Mammary epithelial cell (primary cell): ENCODE data around the gene ATP5F1E.

Experiments used
- CTCF ChIP-seq, 2 donors: IDR thresholded peaks in 1 of 2; conservative IDR thresholded peaks in 1 of 2; 2 replicates each; pipeline ENCODE4 v1.5.1; 2011 to 2012; ENCODE audit warnings: inconsistent platforms in 2 of 2, low read length in 2 of 2, mild to moderate bottlenecking in 2 of 2, control low read depth in 1 of 2, low read depth in 1 of 2; ENCODE audit not compliant: insufficient read depth in 1 of 2; ENCODE audit errors: extremely low read depth in 1 of 2
- EZH2 ChIP-seq: IDR thresholded peaks from 2 replicates; pipeline ENCODE4 v1.6.1; 2012; ENCODE audit warnings: low read length, inconsistent platforms, borderline replicate concordance

- TF ChIP-seq CTCF (conservative IDR thresholded peaks at IDR 0.05 in 1 of 2, IDR thresholded peaks at IDR 0.05 in 1 of 2; ENCODE audit: extremely low read depth in 1 of 2, insufficient read depth in 1 of 2, low read depth in 1 of 2, low read length in 2 of 2) (no peak), EZH2 (no peak)
Observed at GRCh38 chr20:59044295-59044694, 12.2 kb upstream of the ATP5F1E start.
